HEK293T (cell line): ENCODE results near the gene ERC2.

Experiments used
- CTCF ChIA-PET: fragments of 350-600 bp; formaldehyde crosslinking; extraction: SDS; loops from one replicate; lab custom pipeline; 2021; ENCODE audit warnings: antibody characterized with exemption, inconsistent platforms; lab: Yijun Ruan, JAX
- POLR2A ChIA-PET: fragments of 350-600 bp; formaldehyde crosslinking; extraction: SDS; loops from one replicate; lab custom pipeline; 2020; ENCODE audit warnings: antibody characterized with exemption, inconsistent platforms; lab: Yijun Ruan, JAX
- DNase-seq: peaks from one replicate; pipeline ENCODE4 v3.0.0; 2012; ENCODE audit warnings: mixed read lengths; ENCODE audit errors: extremely low spot score
- ARNT ChIP-seq: fragments of 450-650 bp; IDR thresholded peaks from 2 replicates; pipeline ENCODE4 v1.6.1; 2017; ENCODE audit warnings: mild to moderate bottlenecking
- BHLHE40 ChIP-seq: fragments of 450-650 bp; IDR thresholded peaks from 2 replicates; pipeline ENCODE4 v1.6.1; 2016; ENCODE audit warnings: mild to moderate bottlenecking, moderate library complexity, borderline replicate concordance
- CTBP1 ChIP-seq: fragments of 450-650 bp; IDR thresholded peaks from 2 replicates; pipeline ENCODE4 v1.6.1; 2016; ENCODE audit warnings: borderline replicate concordance
- ELF4 ChIP-seq: fragments of 450-650 bp; IDR thresholded peaks from 2 replicates; pipeline ENCODE4 v1.6.1; 2017; ENCODE audit warnings: antibody characterized with exemption
- FOXA1 ChIP-seq: fragments of 450-650 bp; IDR thresholded peaks from 2 replicates; pipeline ENCODE4 v1.6.1; 2016; ENCODE audit warnings: mild to moderate bottlenecking
- FOXK2 ChIP-seq: fragments of 450-650 bp; IDR thresholded peaks from 2 replicates; pipeline ENCODE4 v1.6.1; 2016; ENCODE audit warnings: mild to moderate bottlenecking
- FOXM1 ChIP-seq: fragments of 450-650 bp; IDR thresholded peaks from 2 replicates; pipeline ENCODE4 v1.6.1; 2017; ENCODE audit warnings: mild to moderate bottlenecking, borderline replicate concordance
- HDGF ChIP-seq: fragments of 450-650 bp; IDR thresholded peaks from 2 replicates; pipeline ENCODE4 v1.6.1; 2017; ENCODE audit warnings: antibody characterized with exemption, borderline replicate concordance
- L3MBTL2 ChIP-seq: fragments of 450-650 bp; conservative IDR thresholded peaks from 2 replicates; pipeline ENCODE4 v1.6.1; 2016; ENCODE audit warnings: mild to moderate bottlenecking
- LEF1 ChIP-seq: fragments of 450-650 bp; IDR thresholded peaks from 2 replicates; pipeline ENCODE4 v1.6.1; 2017; ENCODE audit warnings: mild to moderate bottlenecking, borderline replicate concordance
- NFRKB ChIP-seq: fragments of 450-650 bp; IDR thresholded peaks from 2 replicates; pipeline ENCODE4 v1.6.1; 2016; ENCODE audit warnings: mild to moderate bottlenecking, moderate library complexity
- SP1 ChIP-seq: fragments of 450-650 bp; IDR thresholded peaks from 2 replicates; pipeline ENCODE4 v1.6.1; 2017
- SUZ12 ChIP-seq: fragments of 450-650 bp; IDR thresholded peaks from 2 replicates; pipeline ENCODE4 v1.6.1; 2016; ENCODE audit warnings: mild to moderate bottlenecking
- TARDBP ChIP-seq: fragments of 450-650 bp; IDR thresholded peaks from 2 replicates; pipeline ENCODE4 v1.6.1; 2016
- ZNF384 ChIP-seq: fragments of 450-650 bp; IDR thresholded peaks from 2 replicates; pipeline ENCODE4 v1.6.1; 2016
- TF ChIP-seq, protein P1 (sequence below): fragments of 450-650 bp; IDR thresholded peaks from 2 replicates; pipeline ENCODE4 v1.6.1; 2016

ERC2 gene

DNA sequence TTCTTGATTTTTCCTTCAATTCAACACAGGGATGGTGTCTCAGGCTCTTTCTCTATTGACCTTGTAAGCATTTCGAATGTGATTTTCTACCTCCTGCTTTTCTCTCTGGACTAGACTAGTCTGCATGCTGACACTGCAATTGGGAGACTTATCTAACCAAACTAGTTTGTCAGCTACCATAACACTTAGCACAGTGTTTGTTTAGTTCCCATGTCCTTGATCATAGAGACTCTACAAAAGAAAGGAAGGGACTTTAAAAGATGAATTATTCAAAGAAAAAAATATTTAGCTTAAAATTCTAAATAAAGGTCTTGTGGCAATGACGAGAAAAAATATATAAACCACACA is 407.0 kb downstream of the ERC2 start:
- TF ChIP-seq HDGF, result no peak
- TF ChIP-seq, protein P1, sequence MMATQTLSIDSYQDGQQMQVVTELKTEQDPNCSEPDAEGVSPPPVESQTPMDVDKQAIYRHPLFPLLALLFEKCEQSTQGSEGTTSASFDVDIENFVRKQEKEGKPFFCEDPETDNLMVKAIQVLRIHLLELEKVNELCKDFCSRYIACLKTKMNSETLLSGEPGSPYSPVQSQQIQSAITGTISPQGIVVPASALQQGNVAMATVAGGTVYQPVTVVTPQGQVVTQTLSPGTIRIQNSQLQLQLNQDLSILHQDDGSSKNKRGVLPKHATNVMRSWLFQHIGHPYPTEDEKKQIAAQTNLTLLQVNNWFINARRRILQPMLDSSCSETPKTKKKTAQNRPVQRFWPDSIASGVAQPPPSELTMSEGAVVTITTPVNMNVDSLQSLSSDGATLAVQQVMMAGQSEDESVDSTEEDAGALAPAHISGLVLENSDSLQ, result no peak
- no peak for TF ChIP-seq L3MBTL2
- TF ChIP-seq ZNF384, result no peak
- no peak for TF ChIP-seq FOXA1
- no peak for TF ChIP-seq ELF4
- no peak for TF ChIP-seq CTBP1
- no peak for TF ChIP-seq FOXM1
- TF ChIP-seq FOXK2, result no peak
- TF ChIP-seq LEF1, result no peak
- TF ChIP-seq ARNT, result no peak
- TF ChIP-seq NFRKB, result no peak
- TF ChIP-seq TARDBP, result no peak
- no peak for TF ChIP-seq SUZ12
- TF ChIP-seq SP1, result no peak
- TF ChIP-seq BHLHE40, result no peak
- DNase-seq, result no peak
- ChIA-PET POLR2A (no interaction called here), CTCF (no interaction called here)

DNA sequence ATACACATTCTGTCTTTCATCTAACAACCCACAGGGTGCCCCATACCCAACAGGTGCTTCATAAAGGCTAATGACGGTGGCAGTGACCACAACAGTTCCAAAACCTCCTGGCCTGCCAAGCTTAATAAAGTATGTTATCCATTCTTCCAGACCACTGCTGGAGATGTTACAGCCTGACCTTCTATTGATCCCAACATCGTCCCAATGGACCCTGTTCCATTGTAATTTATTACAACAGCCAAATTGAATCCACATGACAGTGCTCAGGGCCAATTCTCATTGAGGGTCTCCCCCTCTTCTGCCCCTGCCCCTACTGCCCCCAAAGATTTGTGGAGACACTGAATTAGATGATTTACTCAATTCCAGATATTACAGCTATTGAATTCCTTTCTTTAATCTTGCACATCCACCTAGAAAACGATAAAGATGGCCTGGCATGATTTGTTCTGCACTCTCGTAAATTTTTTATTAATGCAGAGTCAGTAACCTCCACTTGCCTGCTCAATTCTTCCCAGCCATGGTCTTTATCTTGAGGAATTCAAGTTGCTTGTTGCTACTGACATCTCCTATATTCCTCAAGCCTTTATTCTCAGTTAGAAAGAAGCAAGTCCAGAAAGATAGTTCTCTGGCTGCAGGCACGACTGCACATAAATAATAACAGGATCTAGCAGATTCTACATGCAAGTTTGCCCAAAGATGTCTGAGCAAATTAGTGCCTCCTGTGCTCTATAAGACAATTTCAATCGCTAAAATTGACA is 407.6 kb downstream of the ERC2 start:
- POLR2A ChIA-PET, result no interaction called here
- TF ChIP-seq ELF4, result no peak
- TF ChIP-seq NFRKB, result no peak
- no peak for TF ChIP-seq SP1
- TF ChIP-seq CTBP1, result no peak
- TF ChIP-seq BHLHE40, result no peak
- no peak for TF ChIP-seq TARDBP
- no peak for TF ChIP-seq FOXK2
- TF ChIP-seq FOXM1, result no peak
- no peak for TF ChIP-seq SUZ12
- TF ChIP-seq L3MBTL2, result no peak
- TF ChIP-seq FOXA1, result no peak
- TF ChIP-seq, protein P1, result no peak
- no peak for TF ChIP-seq ZNF384
- no peak for TF ChIP-seq LEF1
- TF ChIP-seq ARNT, result no peak
- TF ChIP-seq HDGF, result no peak
- CTCF ChIA-PET, result no interaction called here
- no peak for DNase-seq

GRCh38 chr3:56059731-56060130 is 408.5 kb downstream of the ERC2 start:
- POLR2A ChIA-PET, result no interaction called here

DNA sequence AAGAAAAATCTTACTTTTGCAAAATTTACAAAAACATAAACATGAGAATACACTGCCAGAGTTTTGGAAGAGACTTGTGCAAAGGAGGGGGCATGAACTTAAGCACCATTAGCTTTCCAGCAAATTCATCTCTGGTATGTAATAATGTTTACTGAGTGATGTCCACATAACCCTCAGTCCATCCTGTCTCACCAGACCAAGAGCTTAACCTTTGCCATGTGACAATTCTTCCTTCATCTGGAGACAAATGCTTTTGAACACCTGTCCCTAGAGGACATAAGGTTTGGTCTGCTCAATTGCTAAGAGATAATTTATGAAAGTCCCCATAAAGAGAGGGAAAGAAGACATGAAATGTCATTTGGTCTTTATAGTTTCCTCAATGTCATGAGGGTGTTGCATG is 412.3 kb downstream of the ERC2 start:
- DNase-seq, result no peak
- ChIA-PET POLR2A (no interaction called here), CTCF (no interaction called here)
- TF ChIP-seq CTBP1 (no peak), HDGF (no peak), ELF4 (no peak)

More at GRCh38 chr3:56059731-56060130, 408.5 kb downstream of the ERC2 start:
- no peak for DNase-seq
- CTCF ChIA-PET, result no interaction called here
- TF ChIP-seq LEF1 (no peak), ZNF384 (no peak), SP1 (no peak), ARNT (no peak), CTBP1 (no peak), FOXK2 (no peak), L3MBTL2 (no peak), ELF4 (no peak), HDGF (no peak), FOXM1 (no peak), TARDBP (no peak), BHLHE40 (no peak), FOXA1 (no peak)

- TF ChIP-seq FOXA1, result no peak
- no peak for TF ChIP-seq NFRKB
- TF ChIP-seq L3MBTL2, result no peak
- ChIA-PET CTCF (no interaction called here), POLR2A (no interaction called here)
- no peak for DNase-seq
Measured at GRCh38 chr3:56055546-56055945, 412.7 kb downstream of the ERC2 start.

GRCh38 chr3:56054844-56055243 is 413.4 kb downstream of the ERC2 start:
- peak; percentile 32 for DNase-seq
- POLR2A ChIA-PET, result no interaction called here

More at GRCh38 chr3:56054844-56055243, 413.4 kb downstream of the ERC2 start:
- TF ChIP-seq CTBP1 (no peak), FOXK2 (no peak), FOXM1 (no peak)
- TF ChIP-seq, protein P1, result peak; percentile 56
- CTCF ChIA-PET, result no interaction called here
